Measurements from ENCODE around the gene FAM171A1.

The FAM171A1 gene

GRCh38 chr10:15188603-15189002 is 182.5 kb downstream of the FAM171A1 start:
- no peak for TF ChIP-seq CTCF (IDR thresholded peaks at IDR 0.05; ENCODE audit: control insufficient read depth, extremely low read depth, insufficient read depth)
- DNase-seq (ENCODE audit: low read depth) = no peak
- no peak overlapping the region for H3K4me3 ChIP-seq (ENCODE audit: low read depth, low read length)

GRCh38 chr10:15183689-15184481 is 187.2 kb downstream of the FAM171A1 start:
- no peak for TF ChIP-seq CTCF (IDR thresholded peaks at IDR 0.05; ENCODE audit: control insufficient read depth, extremely low read depth, insufficient read depth)
- H3K4me3 ChIP-seq (ENCODE audit: low read depth, low read length) = no peak overlapping the region
- DNase-seq (ENCODE audit: low read depth) = no peak

GRCh38 chr10:15182540-15183207 is 188.4 kb downstream of the FAM171A1 start:
- DNase-seq (ENCODE audit: low read depth) = no peak
- no peak overlapping the region for H3K4me3 ChIP-seq (ENCODE audit: low read depth, low read length)
- TF ChIP-seq CTCF (IDR thresholded peaks at IDR 0.05; ENCODE audit: control insufficient read depth, extremely low read depth, insufficient read depth) = no peak

- no peak for DNase-seq (ENCODE audit: low read depth)
- no peak for TF ChIP-seq CTCF (IDR thresholded peaks at IDR 0.05; ENCODE audit: control insufficient read depth, extremely low read depth, insufficient read depth)
- H3K4me3 ChIP-seq (ENCODE audit: low read depth, low read length) = no peak overlapping the region
Observed at GRCh38 chr10:15181576-15182156, 189.4 kb downstream of the FAM171A1 start.

- TF ChIP-seq CTCF (IDR thresholded peaks at IDR 0.05; ENCODE audit: control insufficient read depth, extremely low read depth, insufficient read depth) = no peak
- H3K4me3 ChIP-seq (ENCODE audit: low read depth, low read length) = no peak overlapping the region
- DNase-seq (ENCODE audit: low read depth) = no peak
Observed at GRCh38 chr10:15180736-15181135, 190.4 kb downstream of the FAM171A1 start.

GRCh38 chr10:15176269-15176668 is 194.8 kb downstream of the FAM171A1 start:
- no peak for TF ChIP-seq CTCF (IDR thresholded peaks at IDR 0.05; ENCODE audit: control insufficient read depth, extremely low read depth, insufficient read depth)
- no peak for DNase-seq (ENCODE audit: low read depth)
- H3K4me3 ChIP-seq (ENCODE audit: low read depth, low read length) = no peak overlapping the region
